ENCODE measurements around the gene HSPBP1.

DNA sequence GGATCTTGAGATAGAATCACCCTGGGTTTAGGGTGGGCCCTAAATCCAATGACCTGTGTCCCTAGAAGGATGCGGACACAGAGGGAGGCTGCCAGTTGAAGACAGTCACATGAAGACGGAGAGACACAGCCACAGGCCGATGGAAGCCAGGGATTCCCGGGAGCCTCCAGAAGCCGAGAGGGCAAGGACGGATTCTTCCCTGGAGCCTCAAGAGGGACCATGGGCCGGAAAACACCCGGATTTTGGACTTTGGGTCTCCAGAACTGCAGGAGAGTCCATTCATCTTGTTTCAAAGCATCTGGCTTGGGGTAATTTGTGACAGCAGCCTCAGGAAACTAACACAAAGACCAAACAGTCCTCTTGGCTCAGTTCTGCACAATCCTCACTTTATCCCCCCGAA, 53.6 kb downstream of the HSPBP1 start:
- TF ChIP-seq EZH2 (IDR thresholded peaks at IDR 0.05) (no peak), POLR2A (IDR thresholded peaks at IDR 0.05; ENCODE audit: borderline replicate concordance, extremely low read depth, insufficient read depth, insufficient read length) (no peak), CTCF (IDR thresholded peaks at IDR 0.05 in 2 of 3, conservative IDR thresholded peaks at IDR 0.05 in 1 of 3; ENCODE audit: borderline replicate concordance in 1 of 3, insufficient read depth in 1 of 3, low read depth in 2 of 3, low read length in 2 of 3) (no peak), CEBPB (IDR thresholded peaks at IDR 0.05; ENCODE audit: low read depth) (no peak), ZFX (IDR thresholded peaks at IDR 0.05) (no peak), YY1 (IDR thresholded peaks at IDR 0.05; ENCODE audit: extremely low read depth, insufficient replicate concordance, low read depth, low read length) (no peak)
